ENCODE measurements around the gene INTS7. TPM values are rescaled to one million over a fixed set of nuclear protein-coding genes. Genes with fewer than 3 reads are reported as not detected.

INTS7 gene
- total RNA-seq, 1 experiment from 2014 or later, result 45.0 TPM

- Histone ChIP-seq H3K27ac (ENCODE audit: low read depth, low read length, poor library complexity, severe bottlenecking) (no peak overlapping the region), H3K4me1 (ENCODE audit: insufficient read depth, low read length, poor library complexity, severe bottlenecking) (no peaks in the 10 kb centered on the region), H3K9me3 (ENCODE audit: low read depth, low read length, poor library complexity, severe bottlenecking) (peaks cover 12% of the 10 kb centered on the region), H3K27me3 (replicated peaks; ENCODE audit: insufficient read depth, low read depth, low read length, poor library complexity) (no peaks in the 10 kb centered on the region), H3K4me3 (ENCODE audit: low read depth, low read length, poor library complexity, severe bottlenecking) (no peak overlapping the region), H3K36me3 (ENCODE audit: insufficient read depth, low read length, poor library complexity, severe bottlenecking) (no peaks in the 10 kb centered on the region)
- no TSS peak for BruUV-seq (replicated peaks)
- CTCF ChIA-PET, result no interaction called here
- POLR2A ChIA-PET (ENCODE audit: low non-redundant PET), result no interaction called here
- TF ChIP-seq EZH2 (IDR thresholded peaks at IDR 0.05; ENCODE audit: borderline replicate concordance, low read depth, low read length, poor library complexity, severe bottlenecking) (no peak), CTCF (conservative IDR thresholded peaks at IDR 0.05; ENCODE audit: low read depth, low read length) (no peak)
- intact Hi-C loops (cut with micrococcal nuclease; ENCODE audit: unreplicated experiment), result no loop called here
- no peak for DNase-seq (ENCODE audit: low spot score)
Observed at GRCh38 chr1:211900441-211900840, 134.9 kb downstream of the INTS7 start.

- H3K27ac ChIP-seq (ENCODE audit: low read depth, low read length, poor library complexity, severe bottlenecking), result no peak overlapping the region
- no peak for TF ChIP-seq CTCF (conservative IDR thresholded peaks at IDR 0.05; ENCODE audit: low read depth, low read length)
- TF ChIP-seq EZH2 (IDR thresholded peaks at IDR 0.05; ENCODE audit: borderline replicate concordance, low read depth, low read length, poor library complexity, severe bottlenecking), result no peak
- intact Hi-C loops (cut with micrococcal nuclease; ENCODE audit: unreplicated experiment), result no loop called here
- DNase-seq (ENCODE audit: low spot score), result no peak
- no peaks in the 10 kb centered on the region for H3K36me3 ChIP-seq (ENCODE audit: insufficient read depth, low read length, poor library complexity, severe bottlenecking)
- POLR2A ChIA-PET (ENCODE audit: low non-redundant PET), result no interaction called here
- no peaks in the 10 kb centered on the region for H3K27me3 ChIP-seq (replicated peaks; ENCODE audit: insufficient read depth, low read depth, low read length, poor library complexity)
- CTCF ChIA-PET, result no interaction called here
- peaks cover 5% of the 10 kb centered on the region for H3K9me3 ChIP-seq (ENCODE audit: low read depth, low read length, poor library complexity, severe bottlenecking)
- H3K4me3 ChIP-seq (ENCODE audit: low read depth, low read length, poor library complexity, severe bottlenecking), result no peak overlapping the region
- H3K4me1 ChIP-seq (ENCODE audit: insufficient read depth, low read length, poor library complexity, severe bottlenecking), result no peaks in the 10 kb centered on the region
- BruUV-seq (replicated peaks), result no TSS peak
Observed at GRCh38 chr1:211896958-211897357, 138.4 kb downstream of the INTS7 start.

- no TSS peak for BruUV-seq (replicated peaks)
- H3K4me3 ChIP-seq (ENCODE audit: low read depth, low read length, poor library complexity, severe bottlenecking), result no peak overlapping the region
- H3K36me3 ChIP-seq (ENCODE audit: insufficient read depth, low read length, poor library complexity, severe bottlenecking), result no peaks in the 10 kb centered on the region
- intact Hi-C loops (cut with micrococcal nuclease; ENCODE audit: unreplicated experiment), result no loop called here
- CTCF ChIA-PET, result no interaction called here
- no peaks in the 10 kb centered on the region for H3K9me3 ChIP-seq (ENCODE audit: low read depth, low read length, poor library complexity, severe bottlenecking)
- no peaks in the 10 kb centered on the region for H3K27me3 ChIP-seq (replicated peaks; ENCODE audit: insufficient read depth, low read depth, low read length, poor library complexity)
- POLR2A ChIA-PET (ENCODE audit: low non-redundant PET), result no interaction called here
- TF ChIP-seq EZH2 (IDR thresholded peaks at IDR 0.05; ENCODE audit: borderline replicate concordance, low read depth, low read length, poor library complexity, severe bottlenecking) (no peak), CTCF (conservative IDR thresholded peaks at IDR 0.05; ENCODE audit: low read depth, low read length) (no peak)
- no peak overlapping the region for H3K27ac ChIP-seq (ENCODE audit: low read depth, low read length, poor library complexity, severe bottlenecking)
- H3K4me1 ChIP-seq (ENCODE audit: insufficient read depth, low read length, poor library complexity, severe bottlenecking), result no peaks in the 10 kb centered on the region
- no peak for DNase-seq (ENCODE audit: low spot score)
Observed at GRCh38 chr1:211895126-211895759, 140.1 kb downstream of the INTS7 start.

Data from A673 (cell line).